Measurements from ENCODE around the gene ZNF827.

Gene ZNF827

GRCh38 chr4:145938618-145939440 lies at the start of gene ZNF827:
Gene ZNF827, minus strand, starts transcription at chr4:145938823. Its CDS starts 416 bp downstream, at chr4:145938407.
- peak; percentile 27 for DNase-seq

GRCh38 chr4:145984563-145984962 lies 45.9 kb upstream of the ZNF827 start:
- DNase-seq, result no peak

DNA sequence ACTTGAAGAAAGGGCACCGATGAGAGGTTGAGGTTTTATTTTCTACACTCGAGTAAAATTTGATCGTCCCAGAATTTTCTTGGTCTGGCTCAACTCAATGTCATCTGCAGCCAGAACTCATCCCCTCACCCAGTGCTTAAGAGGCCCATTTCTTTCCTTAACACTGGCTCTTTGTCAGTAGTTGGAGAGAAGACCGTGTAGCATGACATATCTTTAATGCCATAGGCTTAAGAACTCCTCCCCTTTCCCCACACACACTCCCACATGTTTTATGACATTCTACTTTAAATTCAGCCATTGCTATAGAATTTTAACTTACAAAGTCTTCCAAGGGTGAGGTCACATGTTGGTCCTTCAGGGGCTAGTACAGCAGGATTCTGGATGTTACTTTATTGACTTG lies 44.2 kb upstream of the ZNF827 start:
- DNase-seq, result no peak

DNA sequence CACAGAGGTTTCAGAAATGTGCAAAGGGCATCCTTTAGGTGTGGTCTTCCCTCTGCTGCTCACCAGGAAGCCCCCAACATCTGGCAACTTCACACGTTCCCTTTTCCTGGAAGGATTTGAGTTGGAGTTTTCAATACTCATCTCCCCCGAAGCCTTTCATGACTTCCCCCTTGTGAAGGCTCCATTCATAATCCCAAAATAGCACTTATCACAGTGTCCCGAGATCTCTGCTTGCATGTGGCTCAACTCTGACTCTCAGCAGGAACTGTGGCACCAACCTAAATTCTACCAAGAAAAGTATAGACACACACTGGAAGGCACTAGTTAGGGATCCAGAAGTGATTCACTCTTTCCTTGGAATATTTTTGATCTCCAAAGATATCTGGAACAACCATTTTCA lies 40.5 kb upstream of the ZNF827 start:
- DNase-seq, result no peak

DNA sequence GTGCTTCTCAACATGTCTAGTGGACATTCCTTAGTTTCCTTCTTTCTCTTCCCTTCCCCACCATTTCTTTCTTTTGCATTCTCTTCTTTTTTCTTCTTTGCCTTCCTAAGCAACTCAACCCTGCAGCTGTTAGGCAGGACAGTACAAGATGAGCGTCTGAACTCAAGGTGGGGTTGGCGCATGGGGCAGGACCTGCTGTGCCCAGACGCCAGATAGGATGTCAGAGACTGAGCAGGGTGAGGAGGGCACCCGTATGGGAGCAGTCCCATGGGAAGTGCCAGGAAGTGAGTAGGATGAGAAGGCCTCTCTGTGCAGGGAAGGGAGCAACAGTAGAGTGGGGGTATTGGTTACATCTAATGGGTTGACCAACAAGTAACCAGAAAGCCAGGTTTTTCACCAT lies 38.1 kb upstream of the ZNF827 start:
- DNase-seq, result no peak

GRCh38 chr4:145960012-145960411 lies 21.4 kb upstream of the ZNF827 start:
- no peak for DNase-seq

- no peak for DNase-seq
Measured at GRCh38 chr4:145957302-145957701, 18.7 kb upstream of the ZNF827 start.

- no peak for DNase-seq
Measured at GRCh38 chr4:145956288-145956890, 17.8 kb upstream of the ZNF827 start.

DNA sequence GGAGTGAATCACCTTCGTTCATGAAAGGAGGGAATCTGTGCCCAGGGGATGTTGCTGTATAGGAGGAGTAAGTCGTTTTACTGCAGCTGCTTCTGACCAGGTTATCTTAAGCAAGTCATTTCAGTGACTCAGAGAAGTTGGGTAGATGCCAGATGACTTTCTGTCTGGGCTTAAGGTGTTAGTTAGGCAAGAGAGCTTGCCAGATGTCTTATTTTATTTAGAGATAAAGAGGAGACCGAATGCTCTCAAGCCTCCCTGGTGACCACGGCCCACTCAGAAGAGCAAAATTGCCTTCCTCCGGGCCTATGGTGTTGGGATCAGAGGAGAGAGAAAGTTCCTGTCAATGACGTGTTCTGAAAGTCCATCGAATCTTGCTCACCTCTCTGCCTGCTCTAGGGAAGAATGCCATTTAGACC lies 16.3 kb upstream of the ZNF827 start:
- no peak for DNase-seq

DNA sequence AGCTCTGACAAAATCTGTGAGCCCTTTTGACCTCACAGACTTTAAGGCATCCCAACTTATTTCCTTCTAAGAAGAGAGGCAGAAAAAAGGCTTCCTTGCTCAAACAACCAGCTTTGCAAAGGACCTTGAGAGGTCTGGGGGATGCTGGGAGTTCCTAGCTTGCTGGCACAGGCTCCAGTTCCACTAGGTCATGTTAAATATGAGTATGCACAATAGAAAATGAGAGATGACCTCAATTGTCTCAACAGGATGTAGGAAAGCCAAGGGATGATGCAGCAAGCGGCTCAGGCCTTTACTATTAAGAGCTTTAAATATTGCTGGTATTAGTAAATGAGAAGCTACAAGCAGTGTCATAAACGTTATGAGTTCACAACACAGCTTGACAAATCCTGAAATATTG lies 13.3 kb upstream of the ZNF827 start:
- no peak for DNase-seq

GRCh38 chr4:145945431-145946155 lies 7.0 kb upstream of the ZNF827 start:
- DNase-seq, result no peak

DNA sequence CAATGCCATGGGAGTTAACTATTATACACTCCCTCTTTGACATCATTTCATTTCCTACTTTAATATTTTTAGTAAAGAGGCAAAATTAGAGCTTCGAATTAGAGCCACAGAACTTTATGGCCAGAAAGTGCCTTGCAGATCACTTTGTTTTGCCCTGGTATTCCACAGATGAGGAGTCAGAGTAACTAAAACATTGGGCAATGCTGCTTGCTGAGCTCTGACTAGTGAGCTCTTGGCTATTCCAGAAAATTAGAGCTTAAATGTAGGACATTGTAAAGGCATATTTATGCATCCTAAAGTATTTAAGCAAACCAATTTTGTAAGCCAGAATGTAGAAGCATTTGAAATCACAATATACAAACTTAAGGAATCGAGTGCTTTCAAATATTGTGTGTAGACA lies 6.3 kb upstream of the ZNF827 start:
- no peak for DNase-seq

DNA sequence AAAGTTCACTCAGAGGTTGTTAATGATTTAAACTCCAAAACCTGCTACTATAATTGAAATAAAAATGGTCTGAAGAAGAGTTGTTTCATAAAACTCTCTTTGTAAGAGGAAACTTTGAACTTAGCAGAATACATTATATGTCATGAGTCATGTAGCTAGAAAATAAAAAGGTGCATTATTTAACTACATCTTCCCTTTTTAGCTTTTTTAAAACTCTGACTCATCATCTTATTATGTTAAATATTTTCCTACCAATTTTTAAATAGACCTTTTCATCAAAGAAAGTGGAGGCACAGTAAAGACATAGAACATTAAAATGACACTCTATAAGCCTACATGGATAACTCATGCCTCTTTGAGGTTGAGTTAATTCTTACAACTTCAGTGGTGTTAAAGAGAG lies 1.2 kb upstream of the ZNF827 start:
- no peak for DNase-seq

DNA sequence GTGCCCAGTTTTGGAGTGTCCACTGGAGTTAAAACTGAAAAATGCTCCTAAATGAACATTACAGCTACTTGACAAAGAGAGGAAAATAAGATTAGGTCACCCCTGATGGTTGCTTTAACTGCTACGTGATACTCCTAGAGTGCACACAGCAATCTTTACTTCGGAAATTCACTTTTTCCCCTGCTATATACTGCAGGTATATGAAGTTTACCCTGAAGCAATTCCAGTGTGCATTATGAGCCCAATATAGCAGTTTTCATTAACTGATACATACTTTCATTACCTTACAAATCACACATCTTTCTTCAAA lies 773 bp upstream of the ZNF827 start:
- DNase-seq, result no peak

GRCh38 chr4:145937971-145938611 lies 532 bp downstream of the ZNF827 start:
- peak; percentile 33 for DNase-seq

DNA sequence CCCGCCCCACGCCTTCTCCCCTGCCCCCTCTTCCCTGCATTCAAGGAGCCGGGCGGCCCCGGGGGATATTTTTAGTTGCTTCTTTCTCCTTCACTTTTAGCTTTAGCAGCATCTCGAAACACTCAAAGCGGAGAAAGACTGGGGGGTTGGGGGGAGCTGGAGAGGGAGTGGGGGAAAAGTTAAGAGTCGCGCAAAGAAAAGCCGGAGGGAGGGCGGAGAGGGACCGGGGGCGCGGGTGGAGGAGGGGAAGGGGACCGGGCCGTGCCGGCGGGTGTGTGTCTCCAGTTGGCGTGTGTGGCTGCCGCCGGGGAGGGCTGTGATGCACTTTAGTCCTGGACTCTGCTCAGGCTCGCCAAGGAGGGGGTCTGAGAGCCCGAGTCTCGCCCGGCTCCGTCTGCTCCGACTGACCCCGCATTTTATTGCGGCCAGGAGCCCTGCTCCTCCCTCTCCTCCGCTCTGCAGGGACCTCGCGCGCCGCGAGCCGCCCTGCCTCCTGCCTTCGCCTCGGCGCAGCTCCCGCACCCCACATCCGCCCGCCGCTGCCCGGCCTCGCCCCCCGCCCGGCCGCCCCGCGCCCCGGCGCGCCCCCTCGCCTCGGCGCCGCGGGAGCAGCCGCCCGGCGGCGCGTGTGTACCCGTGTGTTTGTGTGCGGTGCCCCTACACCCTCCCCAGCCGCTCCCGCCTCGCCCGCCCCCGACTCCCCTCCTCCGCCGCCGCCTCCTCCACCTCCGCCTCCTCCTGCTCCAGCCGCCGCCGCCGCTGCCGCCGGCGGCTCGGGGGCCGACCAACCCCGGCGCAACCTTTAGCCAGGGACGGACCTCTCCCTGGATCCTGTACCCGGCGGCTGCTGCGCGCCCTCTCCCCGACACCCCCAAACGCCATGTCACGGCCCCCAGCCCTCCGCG lies 1.4 kb downstream of the ZNF827 start:
- peak; percentile 50 for DNase-seq

DNA sequence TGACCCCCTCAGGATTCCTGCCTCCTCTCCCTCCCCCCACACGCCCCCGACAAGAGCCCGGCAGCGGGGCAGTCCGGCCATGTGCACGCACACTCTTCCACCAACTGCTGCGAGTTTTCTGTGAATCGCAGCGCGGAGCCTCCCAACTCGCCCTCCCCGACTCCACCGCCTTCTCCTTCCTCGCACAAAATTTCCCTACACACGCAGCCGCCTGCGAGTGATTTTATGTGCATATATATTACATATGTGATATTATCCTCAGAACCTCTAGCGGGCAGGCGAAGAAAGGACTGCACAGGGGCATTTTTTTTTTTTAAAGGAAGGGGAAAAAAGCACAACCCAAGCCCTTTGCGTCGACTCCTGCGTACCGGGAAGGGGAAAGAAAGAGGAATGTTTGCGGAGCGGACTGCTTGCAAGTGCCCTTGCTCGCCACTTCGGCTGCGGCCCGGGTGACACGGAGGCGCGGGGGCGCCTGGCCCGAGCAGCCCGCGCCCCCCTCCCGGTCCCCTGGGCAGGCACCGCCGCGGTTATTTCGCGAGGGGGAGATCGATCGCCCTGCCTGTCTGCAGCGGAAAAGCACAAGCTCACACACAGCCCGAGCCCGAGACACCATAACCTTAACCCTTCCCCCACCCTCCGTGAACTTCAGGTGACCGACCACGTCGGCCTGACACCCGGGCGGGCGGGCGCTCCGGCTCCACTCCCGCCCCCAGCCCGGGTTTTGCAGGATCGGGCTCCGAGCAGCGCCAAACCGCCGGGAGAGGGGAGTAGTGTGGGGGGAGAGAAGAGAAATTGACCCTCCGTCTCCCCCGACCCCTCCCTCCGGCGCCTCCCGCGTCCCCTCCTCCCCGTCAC lies 2.3 kb downstream of the ZNF827 start:
- peak; percentile 63 for DNase-seq

GRCh38 chr4:145935253-145936141 lies 3.1 kb downstream of the ZNF827 start:
- no peak for DNase-seq

DNA sequence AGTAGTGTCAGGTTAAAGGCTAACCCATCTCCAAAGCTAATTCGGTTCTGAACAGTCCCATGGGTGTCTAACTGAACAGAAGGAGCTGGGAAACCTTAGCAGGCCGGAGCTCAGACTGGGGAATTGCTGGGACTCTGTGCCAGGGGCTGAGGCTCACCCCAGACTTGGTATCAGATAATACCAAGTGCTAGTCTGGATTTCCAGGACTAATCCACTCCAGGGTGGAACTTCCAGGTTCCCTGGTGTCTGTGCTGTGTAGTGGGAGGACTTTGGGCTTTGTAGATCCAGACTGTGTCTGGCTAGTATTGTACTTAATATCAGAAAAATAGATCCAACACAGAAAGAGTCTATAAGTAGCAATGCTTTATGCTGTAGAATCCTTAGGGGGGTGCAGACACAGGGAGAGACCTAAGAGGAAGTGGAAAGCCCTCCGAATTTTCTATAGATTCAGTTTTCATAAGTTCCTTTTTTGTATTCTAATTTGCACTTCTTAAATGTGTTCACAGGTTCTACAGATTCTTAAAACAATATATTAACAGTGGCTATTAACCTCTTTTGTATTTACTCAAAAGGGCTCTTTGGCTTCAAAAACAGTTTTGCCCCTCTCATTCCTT lies 4.1 kb downstream of the ZNF827 start:
- no peak for DNase-seq

DNA sequence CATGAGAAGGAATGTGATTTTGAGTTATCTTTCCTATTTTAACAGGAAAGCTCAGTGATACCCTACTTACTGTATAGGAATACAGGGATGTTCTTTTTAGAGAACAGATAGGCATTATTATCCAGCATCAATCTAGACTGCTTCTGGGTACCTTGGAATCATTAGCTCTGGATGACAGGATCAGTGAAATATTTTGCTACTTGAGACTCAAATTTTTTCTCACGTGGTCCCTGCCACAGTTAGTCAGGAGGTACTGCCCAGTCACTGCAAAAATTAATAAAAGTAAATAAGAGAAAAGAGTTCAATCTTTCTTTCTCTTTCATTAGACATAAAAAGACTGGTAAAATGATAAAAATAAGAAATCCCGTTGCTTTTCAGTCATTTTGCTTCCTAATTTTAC lies 5.5 kb downstream of the ZNF827 start:
- no peak for DNase-seq
